Frontal cortex (tissue), 4 donors: ENCODE data around the gene GNB1. TPM values are rescaled to one million over a fixed set of nuclear protein-coding genes. Genes with fewer than 3 reads are reported as not detected.
A peak's percentile ranks its signal among the peaks of the same experiment; 100 is the strongest.

ENCODE experiments used
- DNase-seq, 2 donors: peaks; one replicate each; pipeline ENCODE4 v3.0.0; 2012; ENCODE audit warnings: low spot score in 2 of 2
- FAIRE-seq: peaks from 2 replicates; lab custom pipeline; 2012; peaks lifted over from hg19 to GRCh38; lab: Jason Lieb, UNC
- total RNA-seq: library from RNA; depleted of rRNA; stranded (reverse); fragments of >200 nt; gene quantifications from one replicate; pipeline ENCODE4 v1.2.3, GENCODE V29; 2014
- donor health status: control.
- donor health status: control.
- donor health status: control.

GNB1 gene
- total RNA-seq, 1 donor from 2014 or later, result 154 TPM

DNA sequence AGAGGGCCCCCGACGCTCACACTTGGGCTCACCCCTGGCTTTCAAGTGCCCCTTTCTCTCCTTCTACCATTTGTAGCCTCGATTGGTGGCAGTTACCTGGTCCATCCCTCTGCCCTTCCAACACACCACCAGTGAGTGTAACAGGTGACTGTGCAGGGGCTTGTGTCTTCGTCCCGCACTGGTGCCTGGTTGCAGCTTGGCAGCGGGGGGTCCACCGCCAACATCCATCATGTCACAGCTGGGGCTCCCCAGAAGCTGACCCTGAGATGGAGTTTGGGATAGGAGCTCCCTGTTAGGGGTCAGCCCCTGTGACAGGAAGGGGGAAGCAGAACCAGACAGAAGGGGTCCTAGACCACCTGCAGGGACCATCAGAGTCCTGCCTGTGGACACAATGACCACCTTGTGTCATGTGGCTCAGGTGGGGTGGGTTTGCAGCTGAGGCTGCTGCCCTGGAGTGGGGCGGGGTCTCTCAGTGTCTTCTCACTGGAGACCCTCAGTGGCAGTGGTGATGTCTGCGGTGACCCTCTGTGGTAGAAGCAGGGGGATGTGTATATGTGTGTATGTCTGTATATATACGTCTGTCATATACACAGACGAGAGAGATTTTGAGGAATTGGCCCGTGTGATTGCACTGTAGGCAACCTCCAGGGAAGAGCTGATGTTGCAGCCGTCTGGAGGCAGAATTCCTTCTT lies 20.6 kb upstream of the GNB1 start:
- FAIRE-seq (no peak), DNase-seq (no peak)

DNA sequence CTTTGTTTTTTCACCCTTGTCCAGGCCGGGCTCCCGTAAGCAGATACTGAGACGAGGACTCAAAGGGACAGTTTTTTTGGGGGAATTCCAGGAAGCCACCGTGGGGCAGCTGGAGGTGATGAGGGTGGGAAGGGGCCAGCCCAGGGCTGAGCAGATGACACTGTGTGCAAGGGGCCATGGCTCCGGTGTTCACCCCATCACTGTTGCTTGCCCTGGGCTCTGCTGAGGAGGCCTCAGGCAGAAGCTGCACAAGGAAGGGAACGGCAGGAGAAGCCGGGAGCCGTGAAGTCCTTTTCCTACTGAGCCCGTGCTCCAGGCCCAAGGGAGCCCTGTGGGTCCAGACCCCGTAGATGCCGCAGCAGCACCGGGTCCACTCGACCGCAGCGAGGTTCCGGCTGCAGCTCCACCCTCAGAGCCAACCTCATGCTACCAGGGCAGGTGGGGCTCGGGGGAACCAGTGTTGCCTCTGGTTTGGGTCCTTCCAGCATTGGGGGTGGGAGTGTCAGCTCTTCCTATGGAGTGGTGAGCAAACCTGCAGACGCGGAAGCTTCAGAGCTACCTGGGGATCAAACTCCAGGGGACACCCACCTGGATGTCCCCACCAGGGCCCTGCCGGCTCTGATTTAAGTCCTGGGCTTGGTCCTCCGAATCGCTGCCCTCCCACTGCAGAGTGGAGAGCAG lies 19.9 kb upstream of the GNB1 start:
- FAIRE-seq (no peak), DNase-seq (no peak)

DNA sequence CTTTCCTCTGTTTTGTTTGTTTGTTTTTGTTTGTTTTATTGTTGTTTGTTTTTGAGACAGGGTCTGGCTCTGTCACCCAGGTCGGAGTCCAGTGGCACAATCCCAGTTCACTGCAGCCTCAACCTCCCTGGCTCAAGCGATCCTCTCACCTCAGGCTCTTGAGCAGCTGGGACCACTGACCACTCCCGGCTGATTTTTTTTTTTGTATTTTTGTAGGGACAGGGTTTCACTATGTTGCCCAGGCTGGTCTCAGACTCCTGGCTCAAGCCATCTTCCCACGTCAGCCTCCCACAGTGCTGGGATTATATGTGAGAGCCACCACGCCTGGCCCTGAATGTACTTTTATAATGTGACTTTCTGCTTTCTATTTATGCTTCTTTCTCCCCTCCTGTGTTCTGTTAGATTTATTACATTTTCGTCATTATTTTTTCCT lies 19.2 kb upstream of the GNB1 start:
- no peak for FAIRE-seq

GRCh38 chr1:1908506-1908791 lies 17.6 kb upstream of the GNB1 start:
- FAIRE-seq, result no peak

More for the DNA sequence above, 19.2 kb upstream of the GNB1 start:
- DNase-seq, result no peak

GRCh38 chr1:1907098-1907736 lies 16.3 kb upstream of the GNB1 start:
- no peak for FAIRE-seq
- no peak for DNase-seq

More at GRCh38 chr1:1908506-1908791, 17.6 kb upstream of the GNB1 start:
- DNase-seq, result no peak

DNA sequence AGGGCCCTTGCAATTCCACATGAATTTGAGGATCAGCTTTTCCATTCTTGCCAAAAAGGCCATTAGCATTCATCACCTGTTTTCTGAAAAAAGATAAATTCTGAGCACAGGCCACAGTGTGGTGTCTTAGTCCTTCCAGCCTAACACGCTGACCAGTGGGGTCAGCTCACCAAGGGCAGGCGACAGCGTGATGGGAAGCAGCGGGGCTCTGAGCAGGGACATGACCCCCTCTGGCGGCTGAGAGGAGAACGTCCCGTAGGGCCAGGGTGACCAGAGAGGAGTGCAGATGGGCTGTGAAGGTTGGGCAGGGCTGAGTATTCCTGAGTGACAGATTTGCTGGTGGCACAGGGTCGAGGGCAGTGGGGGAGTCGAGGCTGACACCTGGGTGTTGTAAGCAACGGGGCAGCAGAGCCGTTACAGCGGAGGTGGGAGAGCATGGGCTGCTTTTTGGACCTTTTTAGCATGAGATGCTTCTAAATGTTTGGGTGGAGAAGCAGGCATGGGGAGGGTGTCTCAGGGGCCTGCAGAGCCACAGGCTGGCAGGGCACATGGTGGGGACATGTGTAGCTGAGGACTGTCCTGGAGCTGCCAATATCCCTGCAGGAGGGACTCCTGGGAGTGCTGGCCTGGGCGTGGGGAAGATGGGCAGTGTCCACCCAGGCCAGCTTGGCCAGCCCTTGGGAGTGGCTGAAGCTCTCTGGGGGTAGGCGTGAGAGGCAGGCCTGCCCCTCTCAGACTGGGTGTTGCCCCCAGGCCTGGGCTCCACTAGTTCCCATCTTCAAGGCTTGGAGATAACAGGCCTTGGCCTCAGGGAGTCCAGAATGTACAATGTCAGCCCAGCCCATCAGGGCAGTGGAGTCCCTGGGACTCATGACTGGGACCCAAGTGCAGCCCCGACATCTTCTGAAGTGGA lies 15.6 kb upstream of the GNB1 start:
- FAIRE-seq, result peak; percentile 42
- peak; percentile 80 to 89 for DNase-seq

DNA sequence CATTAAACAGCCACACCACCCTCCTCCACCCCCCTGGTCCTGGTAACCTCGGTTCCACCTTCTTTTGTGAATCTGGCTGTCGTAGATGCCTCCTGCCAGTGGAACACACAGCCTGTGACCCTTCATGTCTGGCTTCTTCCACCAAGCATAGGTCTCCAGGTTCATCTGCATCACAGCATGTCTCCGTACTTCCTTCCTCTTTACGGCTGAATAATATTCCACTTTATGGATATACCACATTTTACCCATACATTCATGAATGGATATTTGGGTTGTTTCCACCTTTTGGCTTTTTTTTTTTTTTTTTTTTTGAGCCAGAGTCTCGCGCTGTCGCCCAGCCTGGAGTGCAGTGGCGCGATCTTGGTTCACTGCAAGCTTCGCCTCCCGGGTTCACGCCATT lies 12.3 kb upstream of the GNB1 start:
- FAIRE-seq (no peak), DNase-seq (no peak)

DNA sequence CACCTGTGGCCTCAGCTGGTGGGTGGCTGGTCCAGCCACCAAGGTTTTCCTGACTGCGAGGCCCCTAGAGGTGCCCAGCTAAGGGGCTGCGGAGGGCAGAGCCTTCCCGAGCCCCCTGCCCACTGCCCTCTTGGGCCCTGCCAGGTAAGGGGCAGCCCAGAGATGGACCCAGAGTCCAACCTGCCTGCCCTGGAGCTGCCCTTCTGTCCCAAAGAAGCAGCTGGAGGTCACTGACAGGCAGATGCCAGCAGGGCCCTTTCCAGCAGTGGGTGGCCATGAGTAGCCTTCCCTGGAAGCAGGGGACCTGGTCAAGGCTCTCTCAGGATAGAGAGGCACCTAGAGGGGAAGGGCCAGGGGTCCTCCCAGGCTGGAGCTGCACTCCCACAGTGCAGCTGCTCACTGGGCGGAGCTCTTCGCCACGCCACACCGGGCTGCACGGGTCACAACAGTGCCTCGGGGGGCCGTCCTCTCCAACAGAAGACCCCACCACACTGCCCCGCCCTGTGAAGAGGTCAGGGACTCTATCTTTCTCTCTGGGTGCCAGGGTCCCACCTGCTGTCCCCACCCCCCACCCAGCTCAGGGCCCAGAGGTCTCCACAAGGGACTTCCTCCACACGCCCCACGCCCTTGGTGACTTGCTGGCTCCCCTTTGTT lies 10.9 kb upstream of the GNB1 start:
- FAIRE-seq (no peak), DNase-seq (no peak)

DNA sequence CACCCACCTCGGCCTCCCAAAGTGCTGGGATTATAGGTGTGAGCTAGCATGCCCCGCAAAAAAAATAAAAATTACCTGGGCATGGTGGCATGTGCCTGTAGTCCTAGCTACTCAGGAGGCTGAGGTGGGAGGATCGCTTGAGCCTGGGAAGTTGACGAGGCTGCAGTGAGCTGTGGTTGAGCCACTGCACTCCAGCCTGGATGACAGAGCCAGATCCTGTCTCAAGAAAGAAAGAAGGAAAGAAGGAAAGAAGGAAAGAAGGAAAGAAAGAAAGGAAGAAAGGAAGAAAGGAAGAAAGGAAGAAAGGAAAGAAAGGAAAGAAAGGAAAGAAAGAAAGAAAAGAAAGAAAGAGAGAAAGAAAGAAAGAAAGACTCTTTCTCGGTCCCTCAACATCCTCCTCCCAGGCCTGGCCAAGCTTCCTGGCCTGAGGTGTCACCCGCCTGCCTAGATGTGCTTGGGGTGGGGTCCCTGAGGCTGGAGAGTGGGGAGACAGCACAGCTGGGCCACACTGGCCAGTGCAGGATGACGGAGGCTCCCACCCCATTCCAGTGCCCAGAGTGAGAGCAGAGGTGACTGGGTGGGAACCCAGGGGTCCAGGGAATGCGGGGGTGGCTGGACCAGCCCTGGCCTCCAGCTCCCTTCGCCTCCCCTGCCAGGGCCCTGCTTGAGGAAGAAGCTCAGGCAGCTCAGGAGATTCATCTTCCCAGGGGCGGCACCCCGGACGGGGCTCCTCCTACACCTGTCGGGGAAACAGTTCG lies 10.2 kb upstream of the GNB1 start:
- no peak for FAIRE-seq

GRCh38 chr1:1899967-1900327 lies 9.1 kb upstream of the GNB1 start:
- DNase-seq (no peak), FAIRE-seq (no peak)

More for the DNA sequence above, 10.2 kb upstream of the GNB1 start:
- DNase-seq, result no peak

- no peak for FAIRE-seq
Observed at GRCh38 chr1:1899266-1899966, 8.5 kb upstream of the GNB1 start.

GRCh38 chr1:1898246-1898933 lies 7.5 kb upstream of the GNB1 start:
- DNase-seq, result no peak
- no peak for FAIRE-seq

More at GRCh38 chr1:1899266-1899966, 8.5 kb upstream of the GNB1 start:
- no peak for DNase-seq

DNA sequence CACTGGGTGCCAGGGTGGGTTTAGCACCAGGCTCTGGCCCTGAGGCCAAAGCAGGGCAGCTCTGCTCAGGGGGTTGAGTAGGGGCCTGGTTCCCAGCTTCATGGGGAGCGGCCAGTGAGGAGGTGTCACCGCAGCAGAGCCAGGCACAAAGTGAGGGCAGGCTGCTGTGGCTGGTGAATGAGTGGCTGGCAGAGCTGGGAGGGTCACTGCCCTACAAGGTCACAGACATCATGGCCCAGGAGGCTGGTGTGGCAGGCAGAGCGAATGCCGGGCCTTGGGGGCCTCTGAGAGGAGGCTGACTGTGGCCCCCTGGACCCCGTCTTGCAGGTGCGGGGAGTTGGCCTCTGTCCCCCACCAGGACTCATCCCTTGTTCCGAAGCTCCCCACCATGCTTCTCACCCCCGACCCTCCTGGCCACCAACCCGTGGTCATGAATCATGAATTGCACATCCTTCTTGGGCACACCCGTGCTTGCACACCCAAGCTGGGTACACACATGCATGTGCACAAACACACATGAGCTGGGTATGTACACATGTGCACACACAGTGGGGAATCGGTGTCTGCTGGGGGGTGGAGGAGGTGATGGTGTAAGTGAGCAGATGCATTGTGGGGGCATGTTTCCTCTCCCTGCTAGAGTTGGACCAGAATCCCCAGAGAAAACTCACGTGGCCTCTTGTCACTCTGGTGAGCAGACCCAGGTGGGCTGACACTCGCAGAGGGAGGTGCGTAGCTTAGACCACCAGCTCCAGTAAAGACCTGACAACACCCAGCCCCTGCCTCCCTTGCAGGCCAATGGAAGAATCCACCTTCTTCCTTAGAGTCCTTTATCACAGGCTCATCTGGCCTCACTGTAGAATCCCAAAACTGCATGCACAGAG lies 4.8 kb upstream of the GNB1 start:
- no peak for FAIRE-seq
- peak in 1 of 2 donors; percentile 11 for DNase-seq

DNA sequence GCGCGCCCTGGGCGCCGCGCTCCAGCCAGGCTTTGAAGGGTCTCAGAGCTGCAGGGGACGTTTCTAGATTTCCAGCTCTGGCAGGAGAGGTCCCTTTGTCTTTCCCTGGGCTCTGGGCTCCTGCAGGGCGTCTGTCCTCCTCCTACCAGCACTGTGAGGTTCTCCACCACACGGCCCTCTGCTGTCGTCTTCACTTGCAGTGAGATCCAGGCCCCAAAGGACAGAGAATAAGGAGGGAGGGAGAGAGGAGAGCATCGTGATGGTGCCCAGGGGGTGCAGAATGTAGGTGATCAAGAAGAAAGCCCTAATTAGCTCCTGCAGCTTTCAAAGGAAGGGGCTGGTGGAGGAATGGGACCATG lies 4.2 kb upstream of the GNB1 start:
- DNase-seq, result peak in 1 of 2 donors; percentile 12
- FAIRE-seq, result no peak

DNA sequence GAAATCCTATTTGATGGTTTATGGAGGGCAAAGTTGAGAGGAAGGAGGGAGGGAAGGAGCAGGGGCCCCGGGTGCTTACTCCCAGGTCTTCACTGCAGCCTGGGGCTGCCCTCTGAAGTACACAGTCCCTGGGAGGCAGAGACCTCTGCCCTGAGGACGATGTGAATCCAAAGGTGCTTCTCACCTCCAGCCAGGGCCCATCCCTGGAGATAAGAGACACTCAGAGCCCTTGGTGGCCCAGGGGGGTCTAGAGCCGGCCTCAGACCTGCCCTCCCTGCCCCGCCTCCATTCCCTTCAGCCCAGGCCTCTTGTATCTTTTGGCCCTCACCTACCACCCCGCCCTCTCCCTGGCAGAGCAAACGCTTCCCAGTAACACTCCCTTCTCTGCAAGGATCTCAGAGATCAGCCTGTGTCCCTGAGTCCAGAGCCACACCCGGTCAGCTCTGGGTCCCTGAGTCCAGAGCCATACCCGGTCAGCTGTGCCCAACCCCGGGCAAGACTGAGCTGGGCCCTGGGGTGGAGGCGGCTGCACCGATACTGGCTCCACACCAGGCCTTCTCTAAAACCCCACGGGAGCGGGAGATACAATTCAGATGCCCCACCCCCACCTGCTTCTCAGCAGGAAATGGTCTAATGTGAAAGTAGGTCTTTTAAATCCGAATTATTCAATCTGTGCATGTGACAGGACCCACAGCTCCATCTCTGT lies 3.6 kb upstream of the GNB1 start:
- DNase-seq, result peak in 1 of 2 donors; percentile 10

GRCh38 chr1:1893997-1894353 lies 3.1 kb upstream of the GNB1 start:
- DNase-seq (peak in 1 of 2 donors; percentile 11), FAIRE-seq (no peak)

More for the DNA sequence above, 3.6 kb upstream of the GNB1 start:
- no peak for FAIRE-seq
